A673 (cell line): ENCODE results near the gene FHL2. TPM values are rescaled to one million over a fixed set of nuclear protein-coding genes. Genes with fewer than 3 reads are reported as not detected.

Experiments
- BruUV-seq: library from RNA; stranded (reverse); fragments of 400-500 nt; replicated peaks from 2 replicates; lab custom pipeline; 2021; lab: Mats Ljungman, UMichigan
- CTCF ChIA-PET: fragments of 300-600 bp; sonication (Branson Sonifier 250); formaldehyde crosslinking; loops from one replicate; lab custom pipeline; 2022; ENCODE audit warnings: antibody characterized with exemption; lab: Charles Lee
- POLR2A ChIA-PET: fragments of 300-600 bp; sonication (Branson Sonifier 250); formaldehyde crosslinking; loops from one replicate; lab custom pipeline; 2022; ENCODE audit warnings: antibody characterized with exemption; ENCODE audit not compliant: low non-redundant PET; lab: Charles Lee
- DNase-seq: peaks from one replicate; pipeline ENCODE4 v3.0.0-alpha.2; 2015; ENCODE audit warnings: low spot score
- H3K27ac ChIP-seq: fragments of 200-600 bp; sonication (generic); 2 replicates; pipeline ENCODE4 v1.5.1; 2016; ENCODE audit warnings: mixed run types, low read depth, mild to moderate bottlenecking, mixed read lengths, antibody characterized with exemption, low read length; ENCODE audit not compliant: poor library complexity, severe bottlenecking
- H3K27me3 ChIP-seq: fragments of 200-600 bp; sonication (generic); replicated peaks from 2 replicates; pipeline ENCODE4 v1.6.1; 2017; ENCODE audit warnings: mixed run types, low read depth, mild to moderate bottlenecking, mixed read lengths, antibody characterized with exemption, low read length; ENCODE audit not compliant: insufficient read depth, poor library complexity
- H3K36me3 ChIP-seq: fragments of 200-600 bp; sonication (generic); 2 replicates; pipeline ENCODE4 v1.6.1; 2016; ENCODE audit warnings: mixed run types, mild to moderate bottlenecking, mixed read lengths, antibody characterized with exemption, low read length; ENCODE audit not compliant: insufficient read depth, poor library complexity, severe bottlenecking
- H3K4me1 ChIP-seq: fragments of 200-600 bp; sonication (generic); 2 replicates; pipeline ENCODE4 v1.6.1; 2017; ENCODE audit warnings: mixed run types, mild to moderate bottlenecking, mixed read lengths, antibody characterized with exemption, low read length; ENCODE audit not compliant: insufficient read depth, poor library complexity, severe bottlenecking
- H3K4me3 ChIP-seq: fragments of 200-600 bp; sonication (generic); 2 replicates; pipeline ENCODE4 v1.5.1; 2016; ENCODE audit warnings: low read depth, mixed run types, mild to moderate bottlenecking, mixed read lengths, low read length; ENCODE audit not compliant: poor library complexity, severe bottlenecking
- H3K9me3 ChIP-seq: fragments of 200-600 bp; sonication (generic); 2 replicates; pipeline ENCODE4 v1.6.1; 2016; ENCODE audit warnings: mixed run types, low read depth, mild to moderate bottlenecking, mixed read lengths, antibody characterized with exemption, low read length; ENCODE audit not compliant: poor library complexity, severe bottlenecking
- CTCF ChIP-seq: fragments of 300-800, 200-600 bp; sonication (generic); conservative IDR thresholded peaks from 2 replicates; pipeline ENCODE4 v1.5.1; 2017; ENCODE audit warnings: low read depth, mild to moderate bottlenecking, antibody characterized with exemption, low read length, moderate library complexity, mixed read lengths
- EZH2 ChIP-seq: fragments of 200-600 bp; sonication (generic); IDR thresholded peaks from 2 replicates; pipeline ENCODE4 v1.6.1; 2017; ENCODE audit warnings: borderline replicate concordance, low read depth, mild to moderate bottlenecking, mixed read lengths, antibody characterized with exemption, low read length; ENCODE audit not compliant: poor library complexity, severe bottlenecking
- intact Hi-C: fragments of 100-400 bp; cut with micrococcal nuclease; formaldehyde crosslinking; loops from one replicate; pipeline ENCODE4 v1.10.0; 2022; ENCODE audit not compliant: unreplicated experiment
- total RNA-seq: library from RNA; stranded (reverse); gene quantifications from 2 replicates; pipeline ENCODE4 v1.2.3, GENCODE V29; 2021

The FHL2 gene
- total RNA-seq, 1 experiment from 2014 or later = 4.7 TPM

GRCh38 chr2:105394951-105395611 is 3.8 kb downstream of the FHL2 start:
- intact Hi-C loops = no loop called here
- Histone ChIP-seq H3K4me1 (no peaks in the 10 kb centered on the region), H3K27ac (no peak overlapping the region), H3K9me3 (no peaks in the 10 kb centered on the region), H3K4me3 (no peak overlapping the region), H3K27me3 (no peaks in the 10 kb centered on the region), H3K36me3 (no peaks in the 10 kb centered on the region)
- CTCF ChIA-PET = no interaction called here
- no TSS peak for BruUV-seq
- POLR2A ChIA-PET = no interaction called here
- no peak for TF ChIP-seq EZH2
- TF ChIP-seq CTCF = no peak
- DNase-seq = no peak

- CTCF ChIA-PET = no interaction called here
- Histone ChIP-seq H3K27me3 (no peaks in the 10 kb centered on the region), H3K4me3 (no peak overlapping the region), H3K36me3 (no peaks in the 10 kb centered on the region), H3K9me3 (no peaks in the 10 kb centered on the region), H3K27ac (no peak overlapping the region), H3K4me1 (no peaks in the 10 kb centered on the region)
- no peak for DNase-seq
- POLR2A ChIA-PET = no interaction called here
- no TSS peak for BruUV-seq
- TF ChIP-seq CTCF (no peak), EZH2 (no peak)
- intact Hi-C loops = no loop called here
These were observed 5.3 kb downstream of the FHL2 start for GRCh38 chr2:105393373-105394055.

- no peak for TF ChIP-seq EZH2
- no peak for TF ChIP-seq CTCF
- Histone ChIP-seq H3K27ac (no peak overlapping the region), H3K4me3 (no peak overlapping the region), H3K9me3 (no peaks in the 10 kb centered on the region), H3K27me3 (no peaks in the 10 kb centered on the region), H3K36me3 (no peaks in the 10 kb centered on the region), H3K4me1 (no peaks in the 10 kb centered on the region)
- intact Hi-C loops = no loop called here
- ChIA-PET POLR2A (no interaction called here), CTCF (no interaction called here)
- no TSS peak for BruUV-seq
- no peak for DNase-seq
These were observed 6.8 kb downstream of the FHL2 start for GRCh38 chr2:105391763-105392662.
